Chondrocyte (in vitro differentiated cells): ENCODE measurements around the gene NEU1. TPM values are rescaled to one million over a fixed set of nuclear protein-coding genes. Genes with fewer than 3 reads are reported as not detected.

Source experiments
- DNase-seq: peaks from one replicate; pipeline ENCODE4 v3.0.0; 2021; ENCODE audit warnings: mixed read lengths, low spot score
- H3K27ac Mint-ChIP-seq: one replicate; pipeline ENCODE4 v1.8.0; 2021; ENCODE audit warnings: mild to moderate bottlenecking, moderate library complexity, mixed read lengths; ENCODE audit not compliant: unreplicated experiment
- H3K27me3 Mint-ChIP-seq: 2 replicates; pipeline ENCODE4 v1.8.0; 2021; ENCODE audit warnings: low read depth, mixed read lengths
- H3K36me3 Mint-ChIP-seq: 2 replicates; pipeline ENCODE4 v1.8.0; 2021; ENCODE audit warnings: low read depth, mixed read lengths
- H3K4me1 Mint-ChIP-seq: 2 replicates; pipeline ENCODE4 v1.8.0; 2021; ENCODE audit warnings: low read depth, mild to moderate bottlenecking, mixed read lengths
- H3K4me3 Mint-ChIP-seq: one replicate; pipeline ENCODE4 v1.8.0; 2021; ENCODE audit warnings: mild to moderate bottlenecking, moderate library complexity, mixed read lengths; ENCODE audit not compliant: unreplicated experiment
- H3K9me3 Mint-ChIP-seq: 2 replicates; pipeline ENCODE4 v1.8.0; 2021; ENCODE audit warnings: low read depth, mixed read lengths
- CTCF ChIP-seq: fragments of 200-600 bp; sonication (generic); IDR thresholded peaks from 2 replicates; pipeline ENCODE4 v1.5.0; 2021; ENCODE audit warnings: antibody characterized with exemption, mild to moderate bottlenecking, moderate library complexity
- total RNA-seq: library from RNA; stranded (reverse); gene quantifications from 3 replicates; pipeline ENCODE4 v1.2.1, GENCODE V29; 2021

The NEU1 gene
- total RNA-seq, 1 donor from 2014 or later = 64.2 TPM

- Mint-ChIP-seq H3K4me1 (peaks cover 40% of the 10 kb centered on the region), H3K36me3 (peaks cover 5% of the 10 kb centered on the region), H3K27ac (peak overlapping the region; percentile 83), H3K4me3 (peak overlapping the region; percentile 80), H3K9me3 (no peaks in the 10 kb centered on the region), H3K27me3 (no peaks in the 10 kb centered on the region)
- no peak for TF ChIP-seq CTCF
- DNase-seq = no peak
Measured at GRCh38 chr6:31830886-31831335, 31.7 kb downstream of the NEU1 start.

- Mint-ChIP-seq H3K27me3 (no peaks in the 10 kb centered on the region), H3K36me3 (no peaks in the 10 kb centered on the region), H3K4me3 (peak overlapping the region; percentile 80), H3K27ac (peak overlapping the region; percentile 83), H3K4me1 (peaks cover 43% of the 10 kb centered on the region), H3K9me3 (no peaks in the 10 kb centered on the region)
- DNase-seq = no peak
- peak; percentile 87 for TF ChIP-seq CTCF
Measured at GRCh38 chr6:31829633-31830283, 32.9 kb downstream of the NEU1 start.

GRCh38 chr6:31827286-31828079, 35.1 kb downstream of the NEU1 start, which contains the start of gene HSPA1B:
Gene HSPA1B (plus strand): TSS chr6:31827738. CDS start chr6:31827951, 213 bp downstream.
- no peaks in the 10 kb centered on the region for H3K9me3 Mint-ChIP-seq
- H3K27ac Mint-ChIP-seq = peak within 1 kb of the TSS; percentile 98
- H3K27me3 Mint-ChIP-seq = no peaks in the 10 kb centered on the region
- peaks cover 44% of the 10 kb centered on the region for H3K4me1 Mint-ChIP-seq
- TF ChIP-seq CTCF = no peak
- DNase-seq = peak; percentile 99
- no peaks in the 10 kb centered on the region for H3K36me3 Mint-ChIP-seq
- H3K4me3 Mint-ChIP-seq = peak within 1 kb of the TSS; percentile 86

- H3K36me3 Mint-ChIP-seq = no peaks in the 10 kb centered on the region
Measured at GRCh38 chr6:31826793-31827285, 35.8 kb downstream of the NEU1 start.

More at GRCh38 chr6:31826793-31827285, 35.8 kb downstream of the NEU1 start:
- Mint-ChIP-seq H3K27me3 (no peaks in the 10 kb centered on the region), H3K4me1 (peaks cover 49% of the 10 kb centered on the region), H3K4me3 (peak overlapping the region; percentile 86), H3K27ac (peak overlapping the region; percentile 98), H3K9me3 (no peaks in the 10 kb centered on the region)
- no peak for TF ChIP-seq CTCF
- DNase-seq = peak; percentile 64
